Heart left ventricle (tissue), 16 donors: ENCODE data around the gene ETV6. TPM values are rescaled to one million over a fixed set of nuclear protein-coding genes. Genes with fewer than 3 reads are reported as not detected.

Experiments used
- ATAC-seq, 4 donors: fragments of 200-7000 bp; cut with Tn5 transposase; one replicate each; pipeline ENCODE4 v1.9.1; 2020 to 2022; ENCODE audit warnings: moderate library complexity in 4 of 4, mild to moderate bottlenecking in 3 of 4, moderate number of reproducible peaks in 1 of 4
- DNase-seq, 5 donors: peaks; one replicate each; pipeline ENCODE4 v3.0.0-alpha.2; 2020
- H3K27ac ChIP-seq, 12 donors: fragments of 200-600 bp; sonication (generic) in 4 of 12; one replicate each; pipeline versions ENCODE4 v1.5.0 to v1.8.0; 2016 to 2022; ENCODE audit warnings: mild to moderate bottlenecking in 2 of 12
- H3K27me3 ChIP-seq, 9 donors: fragments of 200-600 bp; sonication (generic) in 2 of 9; one replicate each; pipeline versions ENCODE4 v1.5.1 to v1.8.0; 2016 to 2022; ENCODE audit warnings: mild to moderate bottlenecking in 3 of 9
- H3K36me3 ChIP-seq, 9 donors: fragments of 200-600 bp; sonication (generic) in 2 of 9; one replicate each; pipeline versions ENCODE4 v1.5.0 to v1.8.0; 2018 to 2022; ENCODE audit warnings: mild to moderate bottlenecking in 2 of 9
- H3K4me1 ChIP-seq, 12 donors: fragments of 200-600 bp; sonication (generic) in 4 of 12; one replicate each; pipeline versions ENCODE4 v1.5.0 to v1.8.0; 2016 to 2022; ENCODE audit warnings: mild to moderate bottlenecking in 3 of 12
- H3K4me3 ChIP-seq, 12 donors: fragments of 200-600 bp; sonication (generic) in 4 of 12; one replicate each; pipeline versions ENCODE4 v1.5.0 to v1.8.0; 2017 to 2022; ENCODE audit warnings: mild to moderate bottlenecking in 9 of 12, moderate library complexity in 4 of 12
- H3K9me3 ChIP-seq, 12 donors: fragments of 200-600 bp; sonication (generic) in 4 of 12; one replicate each; pipeline versions ENCODE4 v1.5.0 to v1.8.0; 2016 to 2022; ENCODE audit warnings: mild to moderate bottlenecking in 1 of 12
- POLR2A ChIP-seq, 2 donors: fragments of 450-650 bp; IDR thresholded peaks; one replicate each; pipeline ENCODE4 v1.6.1; 2017; ENCODE audit warnings: antibody characterized with exemption in 2 of 2, mild to moderate bottlenecking in 2 of 2, moderate library complexity in 2 of 2
- WGBS, 4 donors: extraction: QIAGEN DNeasy Blood & Tissue Kit in 2 of 4; methylation state at CpG; one replicate each; pipeline versions ENCODE4 v1.1.5 to v1.1.7; 2013 to 2018; 5-methylcytosine and 5-hydroxymethylcytosine counted together
- intact Hi-C, 10 donors: fragments of 100-400 bp; cut with DNase I; formaldehyde crosslinking; loops; one replicate each; pipeline versions ENCODE4 v1.11.1 to v1.14.2; 2022
- polyA plus RNA-seq, 2 donors: library from polyadenylated mRNA; stranded (reverse); fragments of 200-250 nt; gene quantifications; one replicate each; pipeline ENCODE4 v1.2.3, GENCODE V29; 2013
- total RNA-seq, 9 donors: library from RNA; depleted of rRNA in 2 of 9; stranded (reverse); fragments of >200 nt in 2 of 9; fragmentation: NEBNext Ultra II Directional in 3 of 9; extraction: Animal tissue kit (Norgen Biotek cat#: 25700) in 3 of 9; gene quantifications; one replicate each; pipeline versions ENCODE4 v1.1.0 to v1.2.4, GENCODE V29; 2016 to 2023
- TF ChIP-seq, protein P1 (sequence below), 12 donors: fragments of 200-600 bp; sonication (generic) in 4 of 12; IDR thresholded peaks; one replicate each; pipeline versions ENCODE4 v1.5.0 to v1.8.0; 2018 to 2022; ENCODE audit warnings: antibody characterized with exemption in 12 of 12, mild to moderate bottlenecking in 5 of 12
- donor health status: ischemic (EF 13 %, LVEDD 7.1; RV severe dilation, severe dysfunction).
- donor health status: healthy with polysubstance abuse.
- donor health status: DM: no; HTN: yes; CAD: no.
- donor health status: DM: no; HTN: no; CAD: no.
- donor health status: ischemic (EF 25% LVEDD 6.9; RV normal size, moderate dysfunction).
- donor health status: ischemic (EF 25% LVEDD 5.7; RV mildly dilated, moderate dysfunction).
- donor health status: healthy.
- donor health status: DM: yes; HTN: yes; CAD: no.
- donor health status: ischemic (EF 35%, LVEDD 5.7; RV mildly dilated, moderate dysfunction).
- donor health status: nonischemic (EF 11% LVEDD 7.7; RV severe dilation, severe dysfunction).
- donor health status: DM: yes; HTN: yes; CAD: no.
- donor health status: PGD.
- donor health status: ischemic (EF 29% LVEDD 5.4; RV normal size, mild dysfunction).
- donor health status: nonischemic (EF 23%, LVEDD 6.1; RV moderate dilation, normal function).

The ETV6 gene
- total and polyA plus RNA-seq, 11 donors: 3.9 to 37.3 (median 12.4) TPM

DNA sequence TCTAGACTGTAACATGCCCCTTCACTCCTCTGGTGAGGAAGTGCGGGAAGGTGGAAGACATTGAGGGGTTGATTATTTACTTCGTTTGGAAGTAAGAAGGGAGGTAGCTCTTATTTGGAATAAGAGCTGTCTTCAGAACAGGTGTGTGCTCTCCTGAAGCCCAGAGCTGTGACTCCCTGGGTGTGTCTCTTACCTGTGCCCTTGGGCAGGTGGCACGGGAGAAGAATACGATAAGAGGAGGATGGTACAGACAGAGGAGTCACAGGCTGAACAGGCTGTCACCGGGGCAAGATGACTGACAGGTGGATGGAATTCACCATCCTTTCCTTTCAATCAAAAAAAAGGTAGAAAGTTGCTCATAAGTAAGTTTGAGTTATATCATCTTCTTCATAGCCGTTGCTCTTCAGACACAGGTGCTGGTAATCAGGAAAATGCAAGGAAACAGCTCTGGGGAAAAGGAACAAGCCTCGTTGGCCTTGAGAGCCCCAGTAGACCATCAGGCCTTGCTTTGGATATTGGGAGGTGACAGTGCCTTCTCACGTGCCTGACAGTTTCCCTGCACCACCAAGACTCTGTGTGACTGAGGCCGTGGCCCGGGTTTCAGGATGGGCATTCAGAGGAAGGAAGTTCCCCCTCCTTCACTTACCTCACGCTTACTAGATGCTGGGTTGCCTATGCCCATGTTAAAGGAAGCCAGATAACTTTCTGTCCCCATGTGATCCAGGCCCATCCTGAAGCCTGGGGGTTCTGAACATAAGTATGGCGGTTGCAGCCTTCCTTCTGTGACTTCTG is 120.4 kb downstream of the ETV6 start:
- peak overlapping the region in 1 of 12 donors; percentile 38 for H3K27ac ChIP-seq
- no peak overlapping the region for H3K4me3 ChIP-seq
- TF ChIP-seq, protein P1, sequence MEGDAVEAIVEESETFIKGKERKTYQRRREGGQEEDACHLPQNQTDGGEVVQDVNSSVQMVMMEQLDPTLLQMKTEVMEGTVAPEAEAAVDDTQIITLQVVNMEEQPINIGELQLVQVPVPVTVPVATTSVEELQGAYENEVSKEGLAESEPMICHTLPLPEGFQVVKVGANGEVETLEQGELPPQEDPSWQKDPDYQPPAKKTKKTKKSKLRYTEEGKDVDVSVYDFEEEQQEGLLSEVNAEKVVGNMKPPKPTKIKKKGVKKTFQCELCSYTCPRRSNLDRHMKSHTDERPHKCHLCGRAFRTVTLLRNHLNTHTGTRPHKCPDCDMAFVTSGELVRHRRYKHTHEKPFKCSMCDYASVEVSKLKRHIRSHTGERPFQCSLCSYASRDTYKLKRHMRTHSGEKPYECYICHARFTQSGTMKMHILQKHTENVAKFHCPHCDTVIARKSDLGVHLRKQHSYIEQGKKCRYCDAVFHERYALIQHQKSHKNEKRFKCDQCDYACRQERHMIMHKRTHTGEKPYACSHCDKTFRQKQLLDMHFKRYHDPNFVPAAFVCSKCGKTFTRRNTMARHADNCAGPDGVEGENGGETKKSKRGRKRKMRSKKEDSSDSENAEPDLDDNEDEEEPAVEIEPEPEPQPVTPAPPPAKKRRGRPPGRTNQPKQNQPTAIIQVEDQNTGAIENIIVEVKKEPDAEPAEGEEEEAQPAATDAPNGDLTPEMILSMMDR (IDR thresholded peaks at IDR 0.05): no peak
- no peak for TF ChIP-seq POLR2A (IDR thresholded peaks at IDR 0.05)
- intact Hi-C loops: loop anchor here in 5 of 10 donors (5.0 to 10.0 kb wide), 5 partner anchors 42 to 118 kb away; no protein-coding TSS in a partner anchor
- 81 to 90% (median 83%) methylated on average over 12 of the region's 12 CpGs for WGBS, 4 donors
- H3K4me1 ChIP-seq: peaks cover 5 to 89% (median 42%) of the 10 kb centered on the region in 12 donors
- no peaks in the 10 kb centered on the region for H3K36me3 ChIP-seq
- DNase-seq: no peak
- H3K27me3 ChIP-seq: no peaks in the 10 kb centered on the region
- no peaks in the 10 kb centered on the region for H3K9me3 ChIP-seq
- peak in 1 of 4 donors; percentile 20 for ATAC-seq

- WGBS, 4 donors: 86 to 91% (median 87%) methylated on average over 3 of the region's 3 CpGs
- ATAC-seq: peak in 2 of 4 donors; percentile 25 to 53
- Histone ChIP-seq H3K9me3 (no peaks in the 10 kb centered on the region), H3K27me3 (no peaks in the 10 kb centered on the region), H3K27ac (peak overlapping the region in 1 of 12 donors; percentile 33), H3K4me1 (peaks cover 0 to 79% (median 28%) of the 10 kb centered on the region in 12 donors), H3K36me3 (peaks cover 0 to 3% (median 0%) of the 10 kb centered on the region in 9 donors), H3K4me3 (no peak overlapping the region)
- TF ChIP-seq, protein P1 (IDR thresholded peaks at IDR 0.05): no peak
- no peak for TF ChIP-seq POLR2A (IDR thresholded peaks at IDR 0.05)
- intact Hi-C loops: no loop called here
- DNase-seq: no peak
Measured at GRCh38 chr12:11771356-11771755, 121.9 kb downstream of the ETV6 start.

DNA sequence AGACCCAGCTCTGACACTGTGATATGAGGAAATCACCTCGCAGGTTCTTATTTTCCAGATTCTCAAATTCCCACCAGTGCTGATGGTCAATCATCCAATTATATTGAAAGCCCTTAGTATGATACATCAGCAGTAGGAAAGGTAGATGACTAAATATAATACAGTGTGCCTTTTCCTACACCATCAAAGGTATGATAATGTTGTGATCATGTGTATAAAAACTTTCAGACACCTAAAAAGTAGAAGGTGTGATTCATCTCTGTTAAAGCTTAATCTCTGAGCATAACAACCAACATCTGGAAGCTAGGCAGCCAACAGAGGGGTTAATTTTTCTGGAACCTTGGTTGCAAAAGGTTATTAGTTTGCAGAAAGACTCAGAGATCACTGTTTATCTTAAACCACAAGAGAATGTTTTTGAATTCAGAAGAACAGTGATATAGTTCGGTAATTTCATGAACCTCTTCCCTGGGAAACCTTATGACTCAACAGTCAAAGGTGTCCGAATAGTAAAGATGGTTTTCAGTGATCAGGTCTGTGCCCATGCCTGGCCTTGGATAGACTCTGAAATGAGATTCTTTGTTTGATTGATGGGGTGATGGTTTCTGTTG is 122.5 kb downstream of the ETV6 start:
- Histone ChIP-seq H3K36me3 (peaks cover 0 to 5% (median 0%) of the 10 kb centered on the region in 9 donors), H3K27me3 (no peaks in the 10 kb centered on the region), H3K27ac (peak overlapping the region in 1 of 12 donors; percentile 21), H3K4me1 (peaks cover 0 to 73% (median 22%) of the 10 kb centered on the region in 12 donors), H3K4me3 (no peak overlapping the region), H3K9me3 (no peaks in the 10 kb centered on the region)
- TF ChIP-seq, protein P1 (IDR thresholded peaks at IDR 0.05): no peak
- no peak for TF ChIP-seq POLR2A (IDR thresholded peaks at IDR 0.05)
- DNase-seq (no peak), ATAC-seq (no peak)
- intact Hi-C loops: no loop called here
- WGBS, 4 donors: 90 to 92% (median 91%) methylated on average over 3 of the region's 3 CpGs
